SKM-1 treated with dmso at 0.1 percent for 144 hours (cell line): Measurements from ENCODE around the gene MPPED2.

Experiments used
- DNase-seq: peaks from one replicate; lab custom pipeline; 2025; ENCODE audit not compliant: unreplicated experiment; lab: John Stamatoyannopoulos, UW

Gene MPPED2

DNA sequence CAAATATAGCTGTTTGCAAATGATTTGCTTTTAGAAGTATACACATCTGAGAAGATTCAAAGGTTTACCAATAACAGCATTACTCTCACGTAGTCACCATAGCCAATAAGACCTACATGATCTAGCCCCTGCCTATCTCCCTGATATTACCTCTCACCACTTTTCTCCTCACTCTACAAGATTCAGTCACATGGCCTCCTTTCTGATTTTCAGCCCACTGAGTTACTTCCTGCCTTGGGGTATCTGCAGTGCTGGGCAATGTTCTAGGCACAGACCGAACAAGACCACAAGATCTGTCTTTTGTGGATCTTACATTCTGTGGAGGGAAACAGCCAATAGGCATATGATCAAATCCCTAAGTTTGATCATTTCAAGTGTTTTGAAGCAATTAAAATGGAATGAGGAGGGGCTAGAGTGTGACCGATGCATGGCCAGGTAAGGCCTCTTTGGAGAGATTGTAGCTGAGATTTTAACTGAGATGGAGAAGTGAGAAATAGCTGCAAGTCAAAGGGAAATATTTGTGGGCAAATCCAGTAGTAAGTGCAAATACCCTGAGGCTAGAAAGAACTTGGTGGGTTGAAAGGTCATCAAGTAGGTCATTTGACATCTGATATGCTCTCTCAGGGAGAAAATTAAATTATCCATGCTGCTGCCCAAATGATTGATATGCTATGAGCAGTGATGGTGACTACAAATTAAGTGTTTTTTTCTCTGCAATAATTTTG is 220.2 kb downstream of the MPPED2 start:
- DNase-seq: no peak

DNA sequence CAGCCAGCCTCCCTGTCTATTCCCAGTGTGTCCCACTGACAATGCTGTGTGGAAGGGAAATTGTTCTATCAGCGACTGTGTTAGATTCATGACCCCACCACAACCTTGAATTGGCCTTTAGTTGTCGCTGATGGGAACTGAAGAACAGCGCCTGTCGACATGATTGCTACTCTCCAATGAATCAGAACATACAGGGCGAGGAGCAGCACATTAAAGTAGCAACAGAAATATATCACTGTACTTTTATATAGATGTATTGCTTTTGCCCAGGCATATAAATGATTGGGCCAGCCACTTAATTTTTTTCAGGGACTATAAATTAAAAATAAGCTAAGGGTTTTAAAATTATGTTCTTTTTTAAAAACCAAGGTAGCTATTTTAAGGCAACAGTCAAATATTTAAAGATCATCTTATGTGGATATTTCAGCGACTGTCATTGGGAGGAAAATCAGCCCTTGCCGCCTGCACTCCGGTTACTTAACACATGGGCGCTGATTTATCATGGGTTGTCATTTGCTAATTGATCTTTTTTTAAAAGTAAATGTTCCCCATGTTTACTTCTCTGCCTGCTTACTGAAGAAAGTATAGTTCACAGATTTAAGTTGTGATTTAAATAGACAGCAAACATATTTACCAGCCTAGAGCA is 221.2 kb downstream of the MPPED2 start:
- no peak for DNase-seq

DNA sequence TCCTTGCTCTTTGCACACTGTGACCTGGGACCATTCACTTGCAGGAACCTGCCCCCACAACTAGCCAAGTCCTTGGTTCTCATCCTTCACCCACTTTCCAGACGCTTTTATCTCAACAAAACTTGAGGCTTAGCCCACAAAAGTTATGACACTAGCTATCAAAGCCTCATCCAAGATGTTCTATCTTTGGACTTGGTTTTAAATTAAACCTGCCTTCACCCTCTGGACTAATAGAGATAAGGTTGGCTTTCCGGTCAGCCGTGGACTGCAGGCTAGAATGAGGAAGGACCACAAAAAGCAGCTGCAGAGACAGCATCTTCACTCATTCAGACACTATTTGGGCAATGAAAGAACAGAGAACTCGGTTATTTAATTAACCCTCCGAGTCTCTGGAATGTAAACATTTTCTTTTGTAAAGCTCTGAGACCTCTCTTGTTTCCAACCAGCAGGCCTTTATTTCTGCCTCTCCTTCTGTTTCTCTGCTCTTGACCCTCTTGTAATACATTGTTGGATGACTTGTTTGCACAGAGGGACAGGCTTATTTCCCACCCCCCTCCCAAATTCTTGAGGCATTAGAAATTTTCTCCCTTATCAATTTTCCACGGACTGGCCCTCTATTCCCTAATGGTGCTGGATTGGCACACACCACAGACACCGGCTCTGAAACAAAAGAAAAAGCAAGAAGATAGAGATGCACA is 221.9 kb downstream of the MPPED2 start:
- DNase-seq: no peak

DNA sequence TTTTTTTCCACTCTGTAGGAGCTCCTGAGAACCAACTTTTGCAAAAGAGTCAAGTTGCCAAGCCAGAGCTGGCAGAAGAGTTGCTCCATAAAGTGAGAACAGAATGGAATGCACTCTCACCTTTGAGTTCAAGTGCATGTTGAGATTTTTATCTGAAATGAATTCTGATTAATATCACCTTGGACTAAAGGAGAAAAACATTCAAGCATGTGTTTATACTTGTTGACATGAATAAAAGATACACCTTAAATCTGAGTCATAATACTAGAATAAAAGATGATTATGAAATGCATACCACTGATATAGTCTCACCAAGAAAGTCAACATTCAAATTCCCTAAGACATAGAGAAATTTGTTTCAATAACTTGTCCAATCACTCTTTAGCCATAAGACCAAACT is 225.4 kb downstream of the MPPED2 start:
- no peak for DNase-seq
